ENCODE measurements around the gene CABLES1.
"Not testable (repeated sequence)": the region's sequence is repeated elsewhere in the genome, so short reads cannot be mapped to it uniquely, and the experiment has no call there.

The CABLES1 gene

DNA sequence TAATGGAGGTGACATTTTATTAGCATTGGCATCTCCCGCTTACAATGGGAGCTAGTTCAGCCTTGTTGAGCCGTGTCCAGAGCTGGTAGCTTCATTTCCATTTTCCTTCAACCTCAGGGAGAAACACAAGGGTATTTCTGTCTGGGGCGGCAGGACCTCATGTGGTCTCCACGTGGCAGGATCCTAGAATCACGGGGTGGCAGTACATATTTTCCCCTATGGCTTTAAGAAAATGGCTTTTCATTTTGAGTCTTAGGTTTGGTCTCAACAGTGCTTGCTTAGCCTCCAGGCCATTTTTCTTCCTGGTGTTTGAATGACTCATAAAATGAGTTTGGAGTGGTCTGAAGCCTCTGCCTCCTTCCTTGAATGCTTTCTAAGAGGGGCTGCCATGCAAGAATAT is 20.3 kb downstream of the CABLES1 start:
- TF ChIP-seq, protein P1, sequence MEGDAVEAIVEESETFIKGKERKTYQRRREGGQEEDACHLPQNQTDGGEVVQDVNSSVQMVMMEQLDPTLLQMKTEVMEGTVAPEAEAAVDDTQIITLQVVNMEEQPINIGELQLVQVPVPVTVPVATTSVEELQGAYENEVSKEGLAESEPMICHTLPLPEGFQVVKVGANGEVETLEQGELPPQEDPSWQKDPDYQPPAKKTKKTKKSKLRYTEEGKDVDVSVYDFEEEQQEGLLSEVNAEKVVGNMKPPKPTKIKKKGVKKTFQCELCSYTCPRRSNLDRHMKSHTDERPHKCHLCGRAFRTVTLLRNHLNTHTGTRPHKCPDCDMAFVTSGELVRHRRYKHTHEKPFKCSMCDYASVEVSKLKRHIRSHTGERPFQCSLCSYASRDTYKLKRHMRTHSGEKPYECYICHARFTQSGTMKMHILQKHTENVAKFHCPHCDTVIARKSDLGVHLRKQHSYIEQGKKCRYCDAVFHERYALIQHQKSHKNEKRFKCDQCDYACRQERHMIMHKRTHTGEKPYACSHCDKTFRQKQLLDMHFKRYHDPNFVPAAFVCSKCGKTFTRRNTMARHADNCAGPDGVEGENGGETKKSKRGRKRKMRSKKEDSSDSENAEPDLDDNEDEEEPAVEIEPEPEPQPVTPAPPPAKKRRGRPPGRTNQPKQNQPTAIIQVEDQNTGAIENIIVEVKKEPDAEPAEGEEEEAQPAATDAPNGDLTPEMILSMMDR (IDR thresholded peaks at IDR 0.05; ENCODE audit: insufficient read depth, low read length, poor library complexity, severe bottlenecking) = no peak
- H3K36me3 ChIP-seq (ENCODE audit: control insufficient read depth, insufficient read depth, low read length) = 0 out of 2 replicates have a peak, but pooled peaks cover 2% of the 10 kb centered on the region
- no peak overlapping the region for H3K4me3 ChIP-seq (replicated peaks; ENCODE audit: low read depth, low read length)
- no peaks in the 10 kb centered on the region for H3K27me3 ChIP-seq (replicated peaks; ENCODE audit: control insufficient read depth, insufficient read depth, low read length)
- DNase-seq (ENCODE audit: extremely low read depth, insufficient read length) = no peak

DNA sequence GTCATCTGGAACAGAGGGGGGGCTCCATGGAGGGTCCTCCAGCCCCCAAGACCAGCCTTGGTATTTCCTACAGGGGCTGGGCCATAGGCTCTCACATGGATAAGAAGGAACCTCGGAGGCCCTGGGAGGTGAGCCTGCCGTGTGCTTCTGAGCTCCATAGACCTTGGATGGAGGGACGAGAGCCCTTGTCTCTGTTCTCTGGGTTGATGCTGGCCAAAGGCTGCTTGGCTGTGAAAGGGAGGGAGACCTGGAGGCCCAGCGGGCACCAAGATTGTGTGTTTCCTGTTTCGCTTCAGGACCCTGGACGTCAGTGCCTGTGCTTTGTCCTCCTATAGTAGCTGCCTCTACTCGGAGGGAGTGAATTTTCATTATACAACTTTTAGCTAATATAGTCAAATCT is 20.8 kb downstream of the CABLES1 start:
- Histone ChIP-seq H3K4me3 (replicated peaks; ENCODE audit: low read depth, low read length) (no peak overlapping the region), H3K27me3 (replicated peaks; ENCODE audit: control insufficient read depth, insufficient read depth, low read length) (no peaks in the 10 kb centered on the region), H3K36me3 (ENCODE audit: control insufficient read depth, insufficient read depth, low read length) (0 out of 2 replicates have a peak, but pooled peaks cover 2% of the 10 kb centered on the region)
- TF ChIP-seq, protein P1 (IDR thresholded peaks at IDR 0.05; ENCODE audit: insufficient read depth, low read length, poor library complexity, severe bottlenecking) = no peak
- no peak for DNase-seq (ENCODE audit: extremely low read depth, insufficient read length)

DNA sequence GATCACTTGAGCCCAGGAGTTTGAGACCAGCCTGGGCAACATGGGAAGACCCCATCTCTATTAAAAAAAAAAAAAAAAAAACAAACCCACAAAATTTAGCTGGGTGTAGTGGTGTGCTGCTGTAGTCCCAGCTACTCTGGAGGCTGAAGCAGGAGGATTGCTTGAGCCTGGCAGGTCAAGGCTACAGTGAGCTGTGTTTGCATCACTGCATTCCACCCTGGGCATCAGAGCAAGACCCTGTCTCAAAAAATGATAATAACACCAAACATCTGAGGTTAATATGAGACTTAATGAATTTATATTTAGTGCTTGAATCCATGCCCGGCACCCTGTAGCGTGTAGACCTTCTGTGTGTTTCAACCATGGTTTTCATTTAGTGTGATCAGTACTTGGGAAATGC is 22.8 kb downstream of the CABLES1 start:
- no peak overlapping the region for H3K4me3 ChIP-seq (replicated peaks; ENCODE audit: low read depth, low read length)
- H3K27me3 ChIP-seq (replicated peaks; ENCODE audit: control insufficient read depth, insufficient read depth, low read length) = no peaks in the 10 kb centered on the region
- H3K36me3 ChIP-seq (ENCODE audit: control insufficient read depth, insufficient read depth, low read length) = no peaks in the 10 kb centered on the region
- TF ChIP-seq, protein P1 (IDR thresholded peaks at IDR 0.05; ENCODE audit: insufficient read depth, low read length, poor library complexity, severe bottlenecking) = no peak
- no peak for DNase-seq (ENCODE audit: extremely low read depth, insufficient read length)

DNA sequence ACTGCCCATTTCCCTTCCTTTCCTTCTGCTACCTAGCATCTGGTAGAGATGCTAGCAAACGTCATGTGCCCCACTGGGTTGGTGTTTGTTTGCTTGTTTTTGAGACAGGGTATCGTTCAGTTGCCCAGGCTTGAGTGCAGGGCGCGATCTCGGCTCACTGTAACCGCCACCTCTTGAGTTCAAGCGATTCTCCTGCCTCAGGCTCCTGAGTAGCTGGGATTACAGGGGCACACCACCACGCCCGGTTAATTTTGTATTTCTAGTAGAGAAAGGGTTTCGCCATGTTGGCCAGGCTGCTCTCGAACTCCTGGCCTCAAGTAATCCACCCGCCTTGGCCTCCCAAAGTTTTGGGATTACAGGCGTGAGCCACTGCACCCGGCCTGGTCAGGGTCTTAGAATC is 23.6 kb downstream of the CABLES1 start:
- not testable (repeated sequence) for H3K27me3 ChIP-seq (replicated peaks; ENCODE audit: control insufficient read depth, insufficient read depth, low read length); H3K36me3 ChIP-seq (ENCODE audit: control insufficient read depth, insufficient read depth, low read length); DNase-seq (ENCODE audit: extremely low read depth, insufficient read length); H3K4me3 ChIP-seq (replicated peaks; ENCODE audit: low read depth, low read length)

DNA sequence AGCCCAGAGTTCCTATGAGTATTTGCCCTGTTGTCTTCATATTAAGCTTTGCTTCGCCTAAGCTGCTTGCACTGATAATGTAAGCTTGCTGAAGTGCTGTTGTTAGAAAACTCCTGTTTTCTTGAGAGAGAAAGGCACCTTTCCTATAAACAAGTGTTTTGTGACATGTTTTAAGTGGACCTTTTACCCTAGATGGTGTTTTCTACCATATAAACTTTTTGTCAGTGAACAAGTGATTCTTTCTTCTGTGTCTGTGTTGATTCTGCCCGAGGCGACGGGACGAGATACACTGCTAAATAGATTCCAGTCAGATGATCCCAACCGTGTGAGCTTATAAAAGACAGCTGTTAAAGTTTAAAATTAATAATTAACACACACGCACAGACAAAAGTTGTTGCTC is 24.1 kb downstream of the CABLES1 start:
- DNase-seq (ENCODE audit: extremely low read depth, insufficient read length) = no peak
- Histone ChIP-seq H3K4me3 (replicated peaks; ENCODE audit: low read depth, low read length) (no peak overlapping the region), H3K36me3 (ENCODE audit: control insufficient read depth, insufficient read depth, low read length) (no peaks in the 10 kb centered on the region), H3K27me3 (replicated peaks; ENCODE audit: control insufficient read depth, insufficient read depth, low read length) (no peaks in the 10 kb centered on the region)
- TF ChIP-seq, protein P1 (IDR thresholded peaks at IDR 0.05; ENCODE audit: insufficient read depth, low read length, poor library complexity, severe bottlenecking) = no peak

DNA sequence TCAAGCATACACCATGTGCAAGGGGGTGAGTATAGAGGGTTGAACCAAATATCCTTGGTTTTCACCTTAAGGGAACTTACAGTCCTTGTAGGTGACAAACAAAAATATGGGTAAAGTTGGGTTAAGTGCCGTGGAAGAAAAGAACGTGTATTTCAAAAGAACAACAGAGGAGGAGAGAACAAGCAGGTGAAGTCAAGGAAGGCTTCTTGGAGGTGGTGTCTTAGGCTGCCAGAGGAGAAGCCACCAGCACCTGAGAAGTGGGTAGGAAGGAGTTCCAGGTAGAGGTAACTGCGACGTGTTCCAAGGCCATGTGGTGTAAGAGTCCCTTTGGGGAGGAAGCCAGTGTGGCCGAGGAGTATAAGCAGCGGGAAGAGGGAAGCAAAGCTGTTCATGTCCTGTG is 27.2 kb downstream of the CABLES1 start:
- Histone ChIP-seq H3K4me3 (replicated peaks; ENCODE audit: low read depth, low read length) (no peak overlapping the region), H3K36me3 (ENCODE audit: control insufficient read depth, insufficient read depth, low read length) (no peaks in the 10 kb centered on the region), H3K27me3 (replicated peaks; ENCODE audit: control insufficient read depth, insufficient read depth, low read length) (no peaks in the 10 kb centered on the region)
- TF ChIP-seq, protein P1 (IDR thresholded peaks at IDR 0.05; ENCODE audit: insufficient read depth, low read length, poor library complexity, severe bottlenecking) = no peak
- no peak for DNase-seq (ENCODE audit: extremely low read depth, insufficient read length)
